Measurements from ENCODE around the gene COL20A1.
"Not testable (repeated sequence)": the region's sequence is repeated elsewhere in the genome, so short reads cannot be mapped to it uniquely, and the experiment has no call there.

COL20A1 gene

GRCh38 chr20:63333241-63333836, 40.4 kb downstream of the COL20A1 start:
- DNase-seq (ENCODE audit: low spot score) = no peak

- DNase-seq (ENCODE audit: low spot score) = no peak
Observed at GRCh38 chr20:63334356-63334755, 41.4 kb downstream of the COL20A1 start.

- not testable (repeated sequence) for DNase-seq (ENCODE audit: low spot score)
Observed at GRCh38 chr20:63335060-63335459, 42.1 kb downstream of the COL20A1 start.

- DNase-seq (ENCODE audit: low spot score) = no peak
Observed at GRCh38 chr20:63335711-63336110, 42.7 kb downstream of the COL20A1 start.

- DNase-seq (ENCODE audit: low spot score) = no peak
Observed at GRCh38 chr20:63336232-63336752, 43.3 kb downstream of the COL20A1 start.

GRCh38 chr20:63337786-63338420, 44.9 kb downstream of the COL20A1 start:
- peak; percentile 63 for DNase-seq (ENCODE audit: low spot score)

- not testable (repeated sequence) for DNase-seq (ENCODE audit: low spot score)
Observed at GRCh38 chr20:63339154-63340094, 46.4 kb downstream of the COL20A1 start.

- not testable (repeated sequence) for DNase-seq (ENCODE audit: low spot score)
Observed at GRCh38 chr20:63340158-63340688, 47.2 kb downstream of the COL20A1 start.

- no peak for DNase-seq (ENCODE audit: low spot score)
Observed at GRCh38 chr20:63342561-63343459, 49.8 kb downstream of the COL20A1 start.

GRCh38 chr20:63343460-63344445, 50.8 kb downstream of the COL20A1 start:
- no peak for DNase-seq (ENCODE audit: low spot score)

GRCh38 chr20:63344616-63345327, 51.8 kb downstream of the COL20A1 start:
- no peak for DNase-seq (ENCODE audit: low spot score)

- DNase-seq (ENCODE audit: low spot score) = no peak
Observed at GRCh38 chr20:63345328-63346100, 52.5 kb downstream of the COL20A1 start.

- no peak for DNase-seq (ENCODE audit: low spot score)
Observed at GRCh38 chr20:63346131-63347080, 53.4 kb downstream of the COL20A1 start.

GRCh38 chr20:63347081-63347741, 54.2 kb downstream of the COL20A1 start:
- no peak for DNase-seq (ENCODE audit: low spot score)

- no peak for DNase-seq (ENCODE audit: low spot score)
Observed at GRCh38 chr20:63347950-63348827, 55.2 kb downstream of the COL20A1 start.

All from hepatic stellate cell (primary cell).